ENCODE data around the gene VCL. TPM values are rescaled to one million over a fixed set of nuclear protein-coding genes. Genes with fewer than 3 reads are reported as not detected.
A peak's percentile ranks its signal among the peaks of the same experiment; 100 is the strongest.
"Not testable (repeated sequence)": the region's sequence is repeated elsewhere in the genome, so short reads cannot be mapped to it uniquely, and the experiment has no call there.

Gene VCL
- total RNA-seq, 4 donors from 2014 or later = 54.8 to 92.9 (median 64.7) TPM

GRCh38 chr10:74013004-74013403, 15.1 kb downstream of the VCL start:
- Histone ChIP-seq H3K27ac (no peak overlapping the region), H3K9me3 (no peaks in the 10 kb centered on the region), H3K27me3 (no peaks in the 10 kb centered on the region), H3K4me1 (peaks cover 32% of the 10 kb centered on the region), H3K4me3 (no peak overlapping the region), H3K36me3 (no peaks in the 10 kb centered on the region)
- 64% methylated on average over 1 of the region's 1 CpG for WGBS
- DNase-seq (ENCODE audit: low spot score in 2 of 2) = no peak
- TF ChIP-seq EP300 (IDR thresholded peaks at IDR 0.05) (no peak), POLR2A (IDR thresholded peaks at IDR 0.05) (no peak), CTCF (IDR thresholded peaks at IDR 0.05) (no peak), POLR2AphosphoS5 (IDR thresholded peaks at IDR 0.05) (no peak)

- not testable (repeated sequence) for H3K27ac ChIP-seq; H3K9me3 ChIP-seq; H3K4me3 ChIP-seq; H3K27me3 ChIP-seq; DNase-seq (ENCODE audit: low spot score in 2 of 2); H3K36me3 ChIP-seq
- 93% methylated on average over 3 of the region's 3 CpGs for WGBS
- H3K4me1 ChIP-seq = peaks cover 29% of the 10 kb centered on the region
These were observed 16.7 kb downstream of the VCL start for GRCh38 chr10:74014574-74014973.

- no peaks in the 10 kb centered on the region for H3K9me3 ChIP-seq
- 55% methylated on average over 2 of the region's 2 CpGs for WGBS
- H3K27ac ChIP-seq = no peak overlapping the region
- H3K36me3 ChIP-seq = no peaks in the 10 kb centered on the region
- no peak for TF ChIP-seq CTCF (IDR thresholded peaks at IDR 0.05)
- no peak for TF ChIP-seq POLR2A (IDR thresholded peaks at IDR 0.05)
- TF ChIP-seq EP300 (IDR thresholded peaks at IDR 0.05) = no peak
- TF ChIP-seq POLR2AphosphoS5 (IDR thresholded peaks at IDR 0.05) = no peak
- DNase-seq (ENCODE audit: low spot score in 2 of 2) = no peak
- no peak overlapping the region for H3K4me3 ChIP-seq
- peaks cover 16% of the 10 kb centered on the region for H3K4me1 ChIP-seq
- H3K27me3 ChIP-seq = no peaks in the 10 kb centered on the region
These were observed 20.3 kb downstream of the VCL start for GRCh38 chr10:74018241-74018640.

GRCh38 chr10:74021248-74022055, 23.5 kb downstream of the VCL start:
- Histone ChIP-seq H3K27me3 (no peaks in the 10 kb centered on the region), H3K27ac (peak overlapping the region; percentile 56), H3K4me1 (peaks cover 17% of the 10 kb centered on the region), H3K9me3 (no peaks in the 10 kb centered on the region), H3K4me3 (no peak overlapping the region), H3K36me3 (no peaks in the 10 kb centered on the region)
- TF ChIP-seq POLR2A (IDR thresholded peaks at IDR 0.05) (no peak), POLR2AphosphoS5 (IDR thresholded peaks at IDR 0.05) (no peak), EP300 (IDR thresholded peaks at IDR 0.05) (no peak), CTCF (IDR thresholded peaks at IDR 0.05) (no peak)
- WGBS = 42% methylated on average over 4 of the region's 4 CpGs
- no peak for DNase-seq (ENCODE audit: low spot score in 2 of 2)

- Histone ChIP-seq H3K27me3 (no peaks in the 10 kb centered on the region), H3K4me3 (no peak overlapping the region), H3K36me3 (no peaks in the 10 kb centered on the region), H3K9me3 (no peaks in the 10 kb centered on the region), H3K4me1 (peaks cover 20% of the 10 kb centered on the region), H3K27ac (no peak overlapping the region)
- TF ChIP-seq POLR2AphosphoS5 (IDR thresholded peaks at IDR 0.05) (no peak), CTCF (IDR thresholded peaks at IDR 0.05) (no peak), EP300 (IDR thresholded peaks at IDR 0.05) (no peak), POLR2A (IDR thresholded peaks at IDR 0.05) (no peak)
- 83% methylated on average over 5 of the region's 5 CpGs for WGBS
- no peak for DNase-seq (ENCODE audit: low spot score in 2 of 2)
These were observed 25.2 kb downstream of the VCL start for GRCh38 chr10:74022926-74023629.

All from suprapubic skin (tissue), 4 donors.